ENCODE measurements around the gene APBA2.
A peak's percentile ranks its signal among the peaks of the same experiment; 100 is the strongest.
"Not testable (repeated sequence)": the region's sequence is repeated elsewhere in the genome, so short reads cannot be mapped to it uniquely, and the experiment has no call there.

Gene APBA2

GRCh38 chr15:29101491-29101890 is 215.7 kb downstream of the APBA2 start:
- no peaks in the 10 kb centered on the region for H3K9me2 ChIP-seq (replicated peaks; ENCODE audit: low read depth, low read length)
- TF ChIP-seq EZH2phosphoT487 (IDR thresholded peaks at IDR 0.05; ENCODE audit: borderline replicate concordance) (no peak), CTCF (conservative IDR thresholded peaks at IDR 0.05; ENCODE audit: low read length) (no peak)
- no peaks in the 10 kb centered on the region for H3K4me1 ChIP-seq (ENCODE audit: insufficient read depth, low read length, poor library complexity, severe bottlenecking)
- H3K9me3 ChIP-seq (ENCODE audit: insufficient read depth, low read depth, low read length), result no peaks in the 10 kb centered on the region
- no peaks in the 10 kb centered on the region for H3K79me2 ChIP-seq (ENCODE audit: insufficient read depth, low read length)
- H3K9ac ChIP-seq (ENCODE audit: low read depth, low read length, poor library complexity, severe bottlenecking), result no peak overlapping the region
- H3K4me2 ChIP-seq (ENCODE audit: low read depth, low read length, poor library complexity, severe bottlenecking), result no peak overlapping the region
- no peaks in the 10 kb centered on the region for H3F3A ChIP-seq (ENCODE audit: low read depth)
- no peak overlapping the region for H3K4me3 ChIP-seq (ENCODE audit: low read length, poor library complexity, severe bottlenecking)
- peaks cover 89% of the 10 kb centered on the region; the same call in 1 of the 2 replicates for H3K36me3 ChIP-seq (ENCODE audit: insufficient read depth, low read length)
- H2AFZ ChIP-seq (ENCODE audit: low read length), result no peak overlapping the region
- no peaks in the 10 kb centered on the region for H3K27me3 ChIP-seq (ENCODE audit: insufficient read depth, low read length, poor library complexity, severe bottlenecking)
- H4K20me1 ChIP-seq (ENCODE audit: insufficient read depth, low read length, poor library complexity, severe bottlenecking), result no peaks in the 10 kb centered on the region

- H3K4me3 ChIP-seq (ENCODE audit: low read length, poor library complexity, severe bottlenecking); H3K4me1 ChIP-seq (ENCODE audit: insufficient read depth, low read length, poor library complexity, severe bottlenecking); H2AFZ ChIP-seq (ENCODE audit: low read length); H3K27me3 ChIP-seq (ENCODE audit: insufficient read depth, low read length, poor library complexity, severe bottlenecking); H3K9me3 ChIP-seq (ENCODE audit: insufficient read depth, low read depth, low read length); H3F3A ChIP-seq (ENCODE audit: low read depth); H3K9ac ChIP-seq (ENCODE audit: low read depth, low read length, poor library complexity, severe bottlenecking); H3K79me2 ChIP-seq (ENCODE audit: insufficient read depth, low read length); H3K4me2 ChIP-seq (ENCODE audit: low read depth, low read length, poor library complexity, severe bottlenecking); H3K9me2 ChIP-seq (replicated peaks; ENCODE audit: low read depth, low read length); H4K20me1 ChIP-seq (ENCODE audit: insufficient read depth, low read length, poor library complexity, severe bottlenecking): not testable (repeated sequence)
- peak; percentile 81 for TF ChIP-seq CTCF (conservative IDR thresholded peaks at IDR 0.05; ENCODE audit: low read length)
- H3K36me3 ChIP-seq (ENCODE audit: insufficient read depth, low read length), result peaks cover 89% of the 10 kb centered on the region; the same call in 1 of the 2 replicates
Measured at GRCh38 chr15:29102173-29102794, 216.5 kb downstream of the APBA2 start.

- H3K4me2 ChIP-seq (ENCODE audit: low read depth, low read length, poor library complexity, severe bottlenecking), result no peak overlapping the region
- H3K4me3 ChIP-seq (ENCODE audit: low read length, poor library complexity, severe bottlenecking), result no peak overlapping the region
- no peak overlapping the region for H3K9ac ChIP-seq (ENCODE audit: low read depth, low read length, poor library complexity, severe bottlenecking)
- no peak for TF ChIP-seq CTCF (conservative IDR thresholded peaks at IDR 0.05; ENCODE audit: low read length)
- TF ChIP-seq EZH2phosphoT487 (IDR thresholded peaks at IDR 0.05; ENCODE audit: borderline replicate concordance), result no peak
- no peaks in the 10 kb centered on the region for H3K9me2 ChIP-seq (replicated peaks; ENCODE audit: low read depth, low read length)
- H4K20me1 ChIP-seq (ENCODE audit: insufficient read depth, low read length, poor library complexity, severe bottlenecking), result no peaks in the 10 kb centered on the region
- no peaks in the 10 kb centered on the region for H3K4me1 ChIP-seq (ENCODE audit: insufficient read depth, low read length, poor library complexity, severe bottlenecking)
- no peaks in the 10 kb centered on the region for H3F3A ChIP-seq (ENCODE audit: low read depth)
- no peak overlapping the region for H2AFZ ChIP-seq (ENCODE audit: low read length)
- H3K9me3 ChIP-seq (ENCODE audit: insufficient read depth, low read depth, low read length), result no peaks in the 10 kb centered on the region
- peaks cover 89% of the 10 kb centered on the region; the same call in 1 of the 2 replicates for H3K36me3 ChIP-seq (ENCODE audit: insufficient read depth, low read length)
- H3K79me2 ChIP-seq (ENCODE audit: insufficient read depth, low read length), result no peaks in the 10 kb centered on the region
- H3K27me3 ChIP-seq (ENCODE audit: insufficient read depth, low read length, poor library complexity, severe bottlenecking), result no peaks in the 10 kb centered on the region
Measured at GRCh38 chr15:29102911-29103823, 217.4 kb downstream of the APBA2 start.
